ENCODE results near the gene CDC42BPB.
A peak's percentile ranks its signal among the peaks of the same experiment; 100 is the strongest.
"Not testable (repeated sequence)": the region's sequence is repeated elsewhere in the genome, so short reads cannot be mapped to it uniquely, and the experiment has no call there.

The CDC42BPB gene

DNA sequence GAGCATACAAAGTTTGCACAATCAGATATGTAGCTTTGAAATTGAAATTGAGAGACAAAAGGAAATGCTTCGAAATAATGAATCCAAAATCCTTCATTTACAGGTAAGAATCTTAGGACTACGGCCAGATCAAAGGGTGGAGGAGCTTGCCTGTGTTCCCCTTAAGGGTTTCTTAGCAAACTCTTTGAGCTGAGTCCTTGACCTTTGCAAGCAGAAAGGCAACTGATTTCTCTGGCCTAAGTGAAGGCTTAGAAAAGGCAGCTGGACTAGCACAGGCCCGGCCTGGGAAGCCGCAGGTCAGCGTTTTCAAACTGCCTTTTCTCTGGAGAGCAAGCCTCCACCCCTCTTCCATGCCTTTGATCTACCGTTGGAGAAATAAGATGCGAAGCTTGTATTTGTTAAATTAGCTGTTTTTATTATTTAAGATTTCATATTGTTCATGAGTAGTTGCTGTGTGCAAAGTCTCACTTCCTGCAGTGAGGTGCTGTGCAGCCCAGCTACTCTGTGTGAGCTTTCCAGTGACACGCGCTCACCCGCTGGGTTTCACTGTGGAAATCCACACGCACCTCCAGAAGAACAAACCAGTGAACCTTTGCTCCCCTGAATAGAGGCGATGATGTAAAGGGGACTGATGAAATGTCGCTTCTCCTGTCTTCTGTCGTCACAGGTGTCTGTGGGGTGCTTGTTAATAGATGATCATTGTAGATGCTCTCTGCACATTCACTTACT lies 159.9 kb downstream of the CDC42BPB start:
- Histone ChIP-seq H3K4me2 (ENCODE audit: low read length) (peak overlapping the region; percentile 58), H3K9me3 (ENCODE audit: insufficient read depth, low read length) (no peaks in the 10 kb centered on the region), H2AFZ (ENCODE audit: low read depth, low read length) (no peak overlapping the region), H3K27ac (ENCODE audit: low read length) (peak overlapping the region; percentile 80), H3K79me2 (ENCODE audit: low read length) (peaks cover 62% of the 10 kb centered on the region), H4K20me1 (ENCODE audit: insufficient read depth, low read length) (peaks cover 37% of the 10 kb centered on the region), H3K36me3 (replicated peaks; ENCODE audit: low read depth, low read length) (peaks cover 54% of the 10 kb centered on the region), H3K27me3 (ENCODE audit: low read depth, low read length) (no peaks in the 10 kb centered on the region), H3K4me3 (ENCODE audit: low read length) (peak overlapping the region; percentile 11; the same call in 1 of the 2 replicates), H3K9ac (ENCODE audit: low read length) (peak overlapping the region; percentile 35; the same call in 1 of the 2 replicates), H3K4me1 (ENCODE audit: low read length) (peaks cover 68% of the 10 kb centered on the region)
- TF ChIP-seq CTCF (IDR thresholded peaks at IDR 0.05; ENCODE audit: low read depth, low read length) (no peak), EZH2phosphoT487 (IDR thresholded peaks at IDR 0.05; ENCODE audit: low read depth) (no peak)

GRCh38 chr14:102896735-102897134 lies 160.6 kb downstream of the CDC42BPB start:
- not testable (repeated sequence) for H3K9me3 ChIP-seq (ENCODE audit: insufficient read depth, low read length); H3K4me3 ChIP-seq (ENCODE audit: low read length); H3K27me3 ChIP-seq (ENCODE audit: low read depth, low read length); H2AFZ ChIP-seq (ENCODE audit: low read depth, low read length); H3K9ac ChIP-seq (ENCODE audit: low read length)
- Histone ChIP-seq H3K27ac (ENCODE audit: low read length) (peak overlapping the region; percentile 80), H3K79me2 (ENCODE audit: low read length) (peaks cover 55% of the 10 kb centered on the region), H3K4me1 (ENCODE audit: low read length) (peaks cover 61% of the 10 kb centered on the region), H3K4me2 (ENCODE audit: low read length) (peak overlapping the region; percentile 58; the same call in 1 of the 2 replicates), H3K36me3 (replicated peaks; ENCODE audit: low read depth, low read length) (peaks cover 55% of the 10 kb centered on the region), H4K20me1 (ENCODE audit: insufficient read depth, low read length) (peaks cover 30% of the 10 kb centered on the region)

DNA sequence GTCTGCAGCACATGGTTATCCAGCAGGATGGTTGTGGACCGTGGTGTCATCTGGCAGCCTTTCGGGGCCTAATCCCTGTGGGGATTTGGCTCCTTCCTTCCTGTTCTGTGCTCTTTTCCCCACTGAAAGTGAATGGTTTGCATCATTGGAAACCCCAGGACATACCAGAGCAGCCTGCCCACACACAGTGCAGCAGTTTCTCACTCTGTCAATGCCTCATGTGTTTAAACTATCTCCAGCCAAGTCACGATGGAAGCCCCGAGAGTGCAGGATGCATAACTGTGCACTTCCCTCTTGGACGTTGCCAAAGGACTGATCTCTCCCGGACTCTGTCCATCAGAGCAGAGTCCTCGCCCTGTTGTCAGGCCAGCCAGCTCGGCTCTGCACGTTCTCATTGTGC lies 163.9 kb downstream of the CDC42BPB start:
- no peak overlapping the region for H2AFZ ChIP-seq (ENCODE audit: low read depth, low read length)
- H3K9ac ChIP-seq (ENCODE audit: low read length), result no peak overlapping the region
- H4K20me1 ChIP-seq (ENCODE audit: insufficient read depth, low read length), result peaks cover 6% of the 10 kb centered on the region; the same call in 1 of the 2 replicates
- peaks cover 36% of the 10 kb centered on the region for H3K79me2 ChIP-seq (ENCODE audit: low read length)
- no peaks in the 10 kb centered on the region for H3K9me3 ChIP-seq (ENCODE audit: insufficient read depth, low read length)
- no peaks in the 10 kb centered on the region for H3K27me3 ChIP-seq (ENCODE audit: low read depth, low read length)
- peaks cover 29% of the 10 kb centered on the region for H3K4me1 ChIP-seq (ENCODE audit: low read length)
- no peak overlapping the region for H3K4me2 ChIP-seq (ENCODE audit: low read length)
- peaks cover 75% of the 10 kb centered on the region for H3K36me3 ChIP-seq (replicated peaks; ENCODE audit: low read depth, low read length)
- H3K27ac ChIP-seq (ENCODE audit: low read length), result no peak overlapping the region
- TF ChIP-seq EZH2phosphoT487 (IDR thresholded peaks at IDR 0.05; ENCODE audit: low read depth), result no peak
- TF ChIP-seq CTCF (IDR thresholded peaks at IDR 0.05; ENCODE audit: low read depth, low read length), result no peak
- H3K4me3 ChIP-seq (ENCODE audit: low read length), result no peak overlapping the region

- no peaks in the 10 kb centered on the region for H3K27me3 ChIP-seq (ENCODE audit: low read depth, low read length)
- no peak overlapping the region for H3K4me2 ChIP-seq (ENCODE audit: low read length)
- no peak overlapping the region for H3K9ac ChIP-seq (ENCODE audit: low read length)
- H3K4me3 ChIP-seq (ENCODE audit: low read length), result no peak overlapping the region
- H3K79me2 ChIP-seq (ENCODE audit: low read length), result peaks cover 36% of the 10 kb centered on the region
- H4K20me1 ChIP-seq (ENCODE audit: insufficient read depth, low read length), result peaks cover 3% of the 10 kb centered on the region; the same call in 1 of the 2 replicates
- H3K4me1 ChIP-seq (ENCODE audit: low read length), result peaks cover 21% of the 10 kb centered on the region
- H3K27ac ChIP-seq (ENCODE audit: low read length), result no peak overlapping the region
- H3K36me3 ChIP-seq (replicated peaks; ENCODE audit: low read depth, low read length), result peaks cover 79% of the 10 kb centered on the region
- TF ChIP-seq CTCF (IDR thresholded peaks at IDR 0.05; ENCODE audit: low read depth, low read length) (no peak), EZH2phosphoT487 (IDR thresholded peaks at IDR 0.05; ENCODE audit: low read depth) (no peak)
- H3K9me3 ChIP-seq (ENCODE audit: insufficient read depth, low read length), result no peaks in the 10 kb centered on the region
- no peak overlapping the region for H2AFZ ChIP-seq (ENCODE audit: low read depth, low read length)
Observed at GRCh38 chr14:102892651-102893050, 164.7 kb downstream of the CDC42BPB start.

Data from OCI-LY3 (cell line).